SKM-1 (cell line): ENCODE measurements around the gene SLC25A46.
"Not testable (repeated sequence)": the region's sequence is repeated elsewhere in the genome, so short reads cannot be mapped to it uniquely, and the experiment has no call there.

Source experiments
- DNase-seq: peaks from one replicate; lab custom pipeline; 2025; ENCODE audit not compliant: unreplicated experiment; lab: John Stamatoyannopoulos, UW

Gene SLC25A46

GRCh38 chr5:110754181-110754580 lies 15.4 kb downstream of the SLC25A46 start:
- DNase-seq = no peak

- no peak for DNase-seq
Observed at GRCh38 chr5:110757118-110757729, 18.4 kb downstream of the SLC25A46 start.

DNA sequence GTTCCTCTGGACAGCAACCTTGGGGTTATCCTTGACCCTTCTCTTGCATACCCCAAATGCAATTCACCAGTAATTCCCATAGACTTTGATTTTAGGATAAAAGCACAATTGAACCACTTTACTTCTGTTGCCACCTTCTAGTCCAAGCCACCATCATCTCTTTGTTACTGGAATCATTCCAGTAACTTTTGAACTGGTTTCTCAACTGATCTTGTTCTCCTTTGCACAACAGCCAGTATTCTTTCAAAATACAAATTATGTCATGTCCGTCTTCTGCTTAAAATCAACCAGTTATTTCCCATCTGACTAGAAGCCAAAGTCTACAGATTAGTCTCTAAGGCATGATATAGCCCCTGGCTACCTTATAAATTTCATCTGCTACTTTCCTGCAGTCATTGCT lies 21.4 kb downstream of the SLC25A46 start:
- DNase-seq = no peak

DNA sequence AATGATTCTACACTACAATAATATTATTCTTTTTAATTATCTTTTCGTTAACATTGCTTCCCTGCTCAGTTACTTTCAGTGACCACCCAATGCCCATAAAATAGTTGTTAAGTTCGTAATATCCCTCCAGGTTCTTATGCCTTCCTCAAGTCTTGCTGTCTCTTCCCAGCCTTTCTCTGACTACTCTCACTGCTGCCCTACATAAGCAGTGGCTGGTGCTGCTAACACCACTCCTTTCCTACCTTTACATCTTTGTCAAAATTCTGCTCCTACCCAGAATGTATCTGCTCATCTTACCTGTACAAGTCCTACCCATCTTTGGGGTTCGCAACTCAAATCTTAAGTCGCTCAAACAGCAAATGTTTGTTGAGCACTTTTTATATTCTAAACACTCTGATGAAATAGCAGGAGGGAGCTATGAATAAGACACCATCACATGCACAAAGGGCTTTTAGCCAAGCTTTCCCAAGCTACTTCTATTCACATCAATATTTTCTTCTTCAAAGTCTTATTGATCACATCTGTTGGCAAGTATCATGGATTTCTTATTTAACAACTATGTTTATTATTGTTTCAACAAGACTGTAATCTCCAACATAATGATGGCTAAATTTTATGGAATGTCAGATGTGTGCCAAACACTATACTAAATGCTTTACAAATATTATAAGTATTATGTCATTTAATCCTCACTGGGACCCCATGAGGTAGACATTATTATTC lies 29.5 kb downstream of the SLC25A46 start:
- DNase-seq = no peak

DNA sequence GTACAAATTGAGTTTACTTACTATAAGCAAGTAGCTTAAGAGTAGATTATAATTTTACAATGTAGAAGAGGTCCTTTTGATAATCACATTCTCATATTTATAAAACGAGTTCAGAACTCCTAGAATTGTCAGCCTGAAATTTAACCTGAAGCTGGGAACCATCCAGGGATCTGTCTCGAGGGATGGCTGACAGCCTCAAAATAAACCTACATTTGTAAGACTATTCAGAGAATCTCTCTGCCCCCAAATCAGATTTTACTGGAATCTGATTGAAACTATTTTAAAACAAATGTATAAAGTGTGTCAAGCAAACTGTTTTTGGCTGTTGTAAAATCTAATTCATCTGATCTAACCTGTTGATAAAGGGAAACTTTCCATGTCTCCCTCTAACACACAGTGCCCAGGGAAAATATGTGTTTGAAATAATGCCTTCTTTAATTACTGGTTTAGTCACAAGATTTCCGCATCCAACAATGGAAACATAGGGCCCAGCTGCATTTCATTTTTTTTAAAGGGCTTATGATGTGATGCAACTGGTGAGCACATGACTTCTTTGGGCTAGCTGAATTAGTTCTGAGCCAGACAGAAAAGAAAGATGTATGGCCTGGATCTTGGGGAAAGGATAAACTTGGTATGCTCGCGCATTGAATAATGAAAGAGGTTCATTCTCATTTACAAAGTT lies 30.3 kb downstream of the SLC25A46 start:
- no peak for DNase-seq

- no peak for DNase-seq
Observed at GRCh38 chr5:110770286-110770685, 31.5 kb downstream of the SLC25A46 start.

GRCh38 chr5:110784901-110785300 lies 46.1 kb downstream of the SLC25A46 start:
- no peak for DNase-seq

DNA sequence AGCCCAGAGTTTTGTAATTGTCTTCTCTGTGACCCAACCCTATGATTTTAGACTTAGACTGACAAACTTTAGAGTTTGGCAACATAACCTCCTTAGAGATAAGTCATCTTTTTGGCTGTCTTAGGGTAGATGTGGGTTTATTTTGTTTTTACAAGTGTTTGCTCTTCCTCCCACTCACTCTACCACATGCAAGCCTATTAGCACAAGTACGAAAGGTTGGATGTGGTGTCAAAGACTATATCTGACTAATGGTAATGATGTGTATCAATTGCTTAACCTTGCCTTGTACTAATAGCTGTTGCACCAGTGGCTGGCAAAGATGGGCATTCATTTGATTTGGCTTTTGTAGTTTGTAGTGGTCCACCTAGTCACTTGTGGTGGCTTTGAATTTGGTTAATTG lies 46.5 kb downstream of the SLC25A46 start:
- DNase-seq = no peak

GRCh38 chr5:110788006-110788405 lies 49.2 kb downstream of the SLC25A46 start:
- DNase-seq = not testable (repeated sequence)

- no peak for DNase-seq
Observed at GRCh38 chr5:110790673-110791072, 51.9 kb downstream of the SLC25A46 start.

- DNase-seq = no peak
Observed at GRCh38 chr5:110802998-110803397, 64.2 kb downstream of the SLC25A46 start.

GRCh38 chr5:110803467-110804326 lies 64.9 kb downstream of the SLC25A46 start:
- no peak for DNase-seq

DNA sequence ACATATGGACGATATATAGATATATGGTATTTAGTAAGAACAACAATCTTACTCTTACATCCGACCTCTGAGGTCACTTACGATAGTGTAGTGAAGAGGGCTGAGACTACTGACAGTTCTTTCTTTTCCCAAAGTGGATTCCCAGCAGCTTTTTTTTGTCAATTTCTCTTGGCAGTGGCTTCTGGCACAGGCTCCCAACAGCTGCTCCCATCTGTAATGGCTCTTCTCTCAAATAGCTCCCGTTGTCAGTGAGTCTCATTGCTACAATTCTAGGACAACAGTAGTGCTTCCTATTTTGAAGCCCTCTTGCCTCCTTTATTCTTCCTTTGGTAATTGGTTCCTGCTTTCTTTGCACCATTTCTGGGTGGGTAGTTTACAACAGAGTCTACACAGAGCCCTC lies 68.4 kb downstream of the SLC25A46 start:
- DNase-seq = no peak

- no peak for DNase-seq
Observed at GRCh38 chr5:110809006-110809405, 70.2 kb downstream of the SLC25A46 start.
